Ramos (cell line): ENCODE measurements around the gene DOK7.

Source experiments
- in situ Hi-C: fragments of 300-500 bp; cut with MboI; formaldehyde crosslinking; loops from one replicate; pipeline ENCODE4 v1.14.3; 2022; ENCODE audit warnings: low sequenced_read_pairs; ENCODE audit not compliant: unreplicated experiment

Gene DOK7

GRCh38 chr4:3460926-3461325 lies 2.2 kb upstream of the DOK7 start:
- in situ Hi-C loops = no loop called here

- in situ Hi-C loops = no loop called here
Observed at GRCh38 chr4:3461515-3462291, 1.4 kb upstream of the DOK7 start.

GRCh38 chr4:3462321-3462789 lies 751 bp upstream of the DOK7 start:
- in situ Hi-C loops = no loop called here

- in situ Hi-C loops = no loop called here
Observed at GRCh38 chr4:3463556-3464348, 646 bp downstream of the DOK7 start.

- in situ Hi-C loops = no loop called here
Observed at GRCh38 chr4:3464349-3464905, 1.3 kb downstream of the DOK7 start.

- in situ Hi-C loops = no loop called here
Observed at GRCh38 chr4:3464911-3465697, 2.0 kb downstream of the DOK7 start.

- in situ Hi-C loops = no loop called here
Observed at GRCh38 chr4:3465698-3466671, 2.9 kb downstream of the DOK7 start.

- in situ Hi-C loops = no loop called here
Observed at GRCh38 chr4:3466691-3467600, 3.8 kb downstream of the DOK7 start.

- in situ Hi-C loops = no loop called here
Observed at GRCh38 chr4:3467601-3468031, 4.5 kb downstream of the DOK7 start.

GRCh38 chr4:3468154-3468553 lies 5.0 kb downstream of the DOK7 start:
- in situ Hi-C loops = no loop called here

GRCh38 chr4:3468804-3469203 lies 5.7 kb downstream of the DOK7 start:
- in situ Hi-C loops = no loop called here

- in situ Hi-C loops = no loop called here
Observed at GRCh38 chr4:3469386-3470243, 6.5 kb downstream of the DOK7 start.

GRCh38 chr4:3470244-3471097 lies 7.4 kb downstream of the DOK7 start:
- in situ Hi-C loops = no loop called here

GRCh38 chr4:3471098-3471760 lies 8.1 kb downstream of the DOK7 start:
- in situ Hi-C loops = no loop called here

GRCh38 chr4:3471886-3472285 lies 8.8 kb downstream of the DOK7 start:
- in situ Hi-C loops = no loop called here
